ENCODE data around the gene SLC22A5.

Gene SLC22A5

GRCh38 chr5:132368186-132368585 lies 1.3 kb upstream of the SLC22A5 start:
- DNase-seq: no peak

GRCh38 chr5:132369007-132369473 lies 470 bp upstream of the SLC22A5 start:
- no peak for DNase-seq

- no peak for DNase-seq
Measured at GRCh38 chr5:132370181-132370970, 866 bp downstream of the SLC22A5 start.

- DNase-seq: no peak
Measured at GRCh38 chr5:132370971-132371602, 1.6 kb downstream of the SLC22A5 start.

GRCh38 chr5:132371603-132371994 lies 2.1 kb downstream of the SLC22A5 start:
- DNase-seq: no peak

GRCh38 chr5:132372127-132372526 lies 2.6 kb downstream of the SLC22A5 start:
- DNase-seq: no peak

GRCh38 chr5:132372542-132372941 lies 3.0 kb downstream of the SLC22A5 start:
- no peak for DNase-seq

- DNase-seq: no peak
Measured at GRCh38 chr5:132375957-132376356, 6.4 kb downstream of the SLC22A5 start.

GRCh38 chr5:132376694-132377641 lies 7.5 kb downstream of the SLC22A5 start:
- DNase-seq: no peak

- DNase-seq: no peak
Measured at GRCh38 chr5:132377738-132378137, 8.2 kb downstream of the SLC22A5 start.

- no peak for DNase-seq
Measured at GRCh38 chr5:132378580-132378979, 9.1 kb downstream of the SLC22A5 start.

GRCh38 chr5:132380047-132380446 lies 10.5 kb downstream of the SLC22A5 start:
- no peak for DNase-seq

- DNase-seq: no peak
Measured at GRCh38 chr5:132380741-132381140, 11.2 kb downstream of the SLC22A5 start.

GRCh38 chr5:132381614-132382013 lies 12.1 kb downstream of the SLC22A5 start:
- DNase-seq: no peak

GRCh38 chr5:132383261-132383660 lies 13.8 kb downstream of the SLC22A5 start:
- no peak for DNase-seq

GRCh38 chr5:132383984-132384383 lies 14.5 kb downstream of the SLC22A5 start:
- no peak for DNase-seq

GRCh38 chr5:132384506-132385050 lies 15.1 kb downstream of the SLC22A5 start:
- no peak for DNase-seq

- DNase-seq: peak; percentile 84
Measured at GRCh38 chr5:132385326-132386105, 16.0 kb downstream of the SLC22A5 start.

GRCh38 chr5:132386644-132387286 lies 17.3 kb downstream of the SLC22A5 start:
- peak; percentile 87 for DNase-seq

GRCh38 chr5:132387640-132388117 lies 18.2 kb downstream of the SLC22A5 start:
- peak; percentile 24 for DNase-seq
